Stimulated activated CD8-positive, alpha-beta memory T cell treated with anti-CD3 and anti-CD28 coated beads, Interleukin-4, amount 100 ng/mL, for 48 hours (primary cell): Measurements from ENCODE around the gene ZDHHC19.
A peak's percentile ranks its signal among the peaks of the same experiment; 100 is the strongest.
"Not testable (repeated sequence)": the region's sequence is repeated elsewhere in the genome, so short reads cannot be mapped to it uniquely, and the experiment has no call there.

Experiments used
- DNase-seq: peaks from one replicate; pipeline ENCODE4 v3.0.0-alpha.2; 2020

The ZDHHC19 gene

GRCh38 chr3:196175722-196176121 is 35.5 kb downstream of the ZDHHC19 start:
- DNase-seq: no peak

GRCh38 chr3:196175116-196175625 is 36.0 kb downstream of the ZDHHC19 start:
- no peak for DNase-seq

GRCh38 chr3:196174652-196175051 is 36.5 kb downstream of the ZDHHC19 start:
- no peak for DNase-seq

GRCh38 chr3:196170296-196170695 is 40.9 kb downstream of the ZDHHC19 start:
- DNase-seq: not testable (repeated sequence)

- DNase-seq: no peak
Observed at GRCh38 chr3:196169836-196170240, 41.4 kb downstream of the ZDHHC19 start.

- no peak for DNase-seq
Observed at GRCh38 chr3:196168808-196169391, 42.3 kb downstream of the ZDHHC19 start.

- peak; percentile 62 for DNase-seq
Observed at GRCh38 chr3:196166741-196167140, 44.5 kb downstream of the ZDHHC19 start.

GRCh38 chr3:196165850-196166249 is 45.4 kb downstream of the ZDHHC19 start:
- no peak for DNase-seq

GRCh38 chr3:196165006-196165575 is 46.1 kb downstream of the ZDHHC19 start:
- not testable (repeated sequence) for DNase-seq

GRCh38 chr3:196164576-196164975 is 46.6 kb downstream of the ZDHHC19 start:
- DNase-seq: no peak

- DNase-seq: no peak
Observed at GRCh38 chr3:196163666-196164493, 47.3 kb downstream of the ZDHHC19 start.

GRCh38 chr3:196163212-196163611 is 48.0 kb downstream of the ZDHHC19 start:
- DNase-seq: no peak

GRCh38 chr3:196162679-196163078 is 48.5 kb downstream of the ZDHHC19 start:
- DNase-seq: no peak

GRCh38 chr3:196159952-196160804 is 51.0 kb downstream of the ZDHHC19 start:
- DNase-seq: peak; percentile 44

- DNase-seq: no peak
Observed at GRCh38 chr3:196159526-196159925, 51.7 kb downstream of the ZDHHC19 start.

GRCh38 chr3:196156160-196156559 is 55.0 kb downstream of the ZDHHC19 start:
- DNase-seq: no peak

GRCh38 chr3:196150481-196150880 is 60.7 kb downstream of the ZDHHC19 start:
- no peak for DNase-seq

- DNase-seq: no peak
Observed at GRCh38 chr3:196149831-196150301, 61.3 kb downstream of the ZDHHC19 start.

GRCh38 chr3:196149375-196149774 is 61.8 kb downstream of the ZDHHC19 start:
- no peak for DNase-seq
